ENCODE data around the gene TSHZ2. TPM values are rescaled to one million over a fixed set of nuclear protein-coding genes. Genes with fewer than 3 reads are reported as not detected.

TSHZ2 gene
- total and polyA plus RNA-seq, 2 experiments from 2014 or later, result 1.1 to 5.2 TPM

DNA sequence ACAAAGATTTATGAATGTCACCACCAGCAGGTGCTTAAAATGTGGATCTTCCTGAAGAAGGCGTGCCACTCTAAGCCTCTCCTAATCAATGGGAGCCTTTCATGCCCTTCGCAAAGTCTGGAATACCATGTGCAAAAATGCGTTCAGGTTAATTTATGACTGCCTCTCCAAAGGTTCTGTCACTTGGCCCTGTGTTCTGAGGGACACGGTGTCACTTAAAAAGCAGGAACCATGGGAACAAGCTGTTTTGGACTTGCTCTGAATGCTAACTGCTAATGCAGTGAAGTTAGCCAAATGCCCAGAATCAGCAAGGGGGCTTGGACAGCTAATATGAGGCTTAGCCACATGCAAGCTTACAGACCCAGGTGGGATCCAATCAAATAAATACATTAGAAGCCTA is 250.3 kb downstream of the TSHZ2 start:
- no peak overlapping the region for H3K4me3 ChIP-seq
- H3K4me2 ChIP-seq, result no peak overlapping the region
- 77% methylated on average over 4 of the region's 4 CpGs for WGBS (ENCODE audit: low lambda C conversion rate, missing lambda C conversion rate)
- H3K9me2 ChIP-seq (replicated peaks; ENCODE audit: insufficient read depth), result no peaks in the 10 kb centered on the region
- no peaks in the 10 kb centered on the region for H3K79me2 ChIP-seq
- H4K20me1 ChIP-seq (ENCODE audit: insufficient read depth, poor library complexity, severe bottlenecking), result no peaks in the 10 kb centered on the region
- H3K9me3 ChIP-seq (ENCODE audit: low read depth), result no peaks in the 10 kb centered on the region
- DNase-seq (ENCODE audit: low spot score), result no peak
- TF ChIP-seq EZH2 (IDR thresholded peaks at IDR 0.05; ENCODE audit: borderline replicate concordance) (no peak), EZH2phosphoT487 (IDR thresholded peaks at IDR 0.05; ENCODE audit: low read depth, severe bottlenecking, unreplicated experiment) (no peak)
- TF ChIP-seq, protein P1, sequence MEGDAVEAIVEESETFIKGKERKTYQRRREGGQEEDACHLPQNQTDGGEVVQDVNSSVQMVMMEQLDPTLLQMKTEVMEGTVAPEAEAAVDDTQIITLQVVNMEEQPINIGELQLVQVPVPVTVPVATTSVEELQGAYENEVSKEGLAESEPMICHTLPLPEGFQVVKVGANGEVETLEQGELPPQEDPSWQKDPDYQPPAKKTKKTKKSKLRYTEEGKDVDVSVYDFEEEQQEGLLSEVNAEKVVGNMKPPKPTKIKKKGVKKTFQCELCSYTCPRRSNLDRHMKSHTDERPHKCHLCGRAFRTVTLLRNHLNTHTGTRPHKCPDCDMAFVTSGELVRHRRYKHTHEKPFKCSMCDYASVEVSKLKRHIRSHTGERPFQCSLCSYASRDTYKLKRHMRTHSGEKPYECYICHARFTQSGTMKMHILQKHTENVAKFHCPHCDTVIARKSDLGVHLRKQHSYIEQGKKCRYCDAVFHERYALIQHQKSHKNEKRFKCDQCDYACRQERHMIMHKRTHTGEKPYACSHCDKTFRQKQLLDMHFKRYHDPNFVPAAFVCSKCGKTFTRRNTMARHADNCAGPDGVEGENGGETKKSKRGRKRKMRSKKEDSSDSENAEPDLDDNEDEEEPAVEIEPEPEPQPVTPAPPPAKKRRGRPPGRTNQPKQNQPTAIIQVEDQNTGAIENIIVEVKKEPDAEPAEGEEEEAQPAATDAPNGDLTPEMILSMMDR (IDR thresholded peaks at IDR 0.05; ENCODE audit: poor library complexity), result no peak
- H3K4me1 ChIP-seq (ENCODE audit: insufficient read depth), result peaks cover 6% of the 10 kb centered on the region
- H3K36me3 ChIP-seq (replicated peaks; ENCODE audit: insufficient read depth, low read depth), result no peaks in the 10 kb centered on the region
- H3K27ac ChIP-seq, result no peak overlapping the region
- H2AFZ ChIP-seq, result no peak overlapping the region
- no peaks in the 10 kb centered on the region for H3K27me3 ChIP-seq

DNA sequence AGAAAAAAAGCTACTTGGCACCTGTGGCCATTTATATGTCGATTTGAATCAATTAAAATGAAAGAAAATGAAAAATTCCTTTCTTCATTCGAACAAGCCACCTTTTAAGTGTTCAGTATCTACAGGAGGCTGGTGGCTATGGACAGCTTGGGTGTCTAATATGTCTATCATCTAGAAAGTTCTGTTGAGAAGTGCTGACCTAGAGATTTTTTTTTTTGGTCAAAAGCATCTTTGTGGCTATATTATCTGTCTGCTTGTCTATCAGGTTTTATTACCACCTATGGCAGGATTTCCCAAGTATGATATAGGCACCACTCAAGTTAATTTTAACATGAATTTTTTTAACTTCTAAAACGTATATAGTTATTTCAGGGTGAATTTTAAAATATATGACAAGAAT is 250.8 kb downstream of the TSHZ2 start:
- H3K27ac ChIP-seq, result no peak overlapping the region
- H3K36me3 ChIP-seq (replicated peaks; ENCODE audit: insufficient read depth, low read depth), result no peaks in the 10 kb centered on the region
- H3K9me3 ChIP-seq (ENCODE audit: low read depth), result no peaks in the 10 kb centered on the region
- 84% methylated on average over 3 of the region's 3 CpGs for WGBS (ENCODE audit: low lambda C conversion rate, missing lambda C conversion rate)
- no peaks in the 10 kb centered on the region for H4K20me1 ChIP-seq (ENCODE audit: insufficient read depth, poor library complexity, severe bottlenecking)
- peaks cover 7% of the 10 kb centered on the region for H3K4me1 ChIP-seq (ENCODE audit: insufficient read depth)
- no peaks in the 10 kb centered on the region for H3K27me3 ChIP-seq
- no peaks in the 10 kb centered on the region for H3K79me2 ChIP-seq
- no peak overlapping the region for H3K4me3 ChIP-seq
- no peak for DNase-seq (ENCODE audit: low spot score)
- no peak for TF ChIP-seq EZH2phosphoT487 (IDR thresholded peaks at IDR 0.05; ENCODE audit: low read depth, severe bottlenecking, unreplicated experiment)
- TF ChIP-seq EZH2 (IDR thresholded peaks at IDR 0.05; ENCODE audit: borderline replicate concordance), result no peak
- TF ChIP-seq, protein P1 (IDR thresholded peaks at IDR 0.05; ENCODE audit: poor library complexity), result no peak
- no peak overlapping the region for H2AFZ ChIP-seq
- H3K4me2 ChIP-seq, result no peak overlapping the region
- H3K9me2 ChIP-seq (replicated peaks; ENCODE audit: insufficient read depth), result no peaks in the 10 kb centered on the region

DNA sequence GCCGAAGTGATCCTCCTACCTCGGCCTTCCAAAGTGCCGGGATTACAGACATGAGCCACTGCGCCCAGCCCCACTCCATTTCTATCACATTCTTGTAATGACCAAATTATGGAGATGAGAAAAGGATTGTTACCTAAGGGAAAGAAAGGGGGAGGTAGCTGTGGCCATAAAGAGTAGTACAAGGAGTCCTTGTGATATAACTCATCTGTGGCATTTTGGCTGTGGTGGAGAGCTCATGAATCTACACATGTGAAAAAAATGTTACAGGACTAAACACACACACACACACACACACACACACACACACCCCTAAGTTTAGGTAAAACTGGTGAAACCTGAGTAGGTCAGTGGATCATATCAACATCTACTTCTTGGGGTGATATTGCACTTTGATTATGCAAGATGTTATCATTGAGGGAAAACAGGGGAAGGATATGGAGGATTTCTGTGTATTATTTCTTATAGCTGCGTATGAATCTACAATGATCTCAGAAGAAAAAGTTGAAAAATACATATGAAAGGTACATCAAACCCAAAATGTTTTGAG is 251.5 kb downstream of the TSHZ2 start:
- no peaks in the 10 kb centered on the region for H3K36me3 ChIP-seq (replicated peaks; ENCODE audit: insufficient read depth, low read depth)
- no peaks in the 10 kb centered on the region for H3K79me2 ChIP-seq
- H3K4me3 ChIP-seq, result no peak overlapping the region
- TF ChIP-seq, protein P1 (IDR thresholded peaks at IDR 0.05; ENCODE audit: poor library complexity), result no peak
- TF ChIP-seq EZH2phosphoT487 (IDR thresholded peaks at IDR 0.05; ENCODE audit: low read depth, severe bottlenecking, unreplicated experiment), result no peak
- no peak for TF ChIP-seq EZH2 (IDR thresholded peaks at IDR 0.05; ENCODE audit: borderline replicate concordance)
- WGBS (ENCODE audit: low lambda C conversion rate, missing lambda C conversion rate), result 88% methylated on average over 5 of the region's 5 CpGs
- no peak for DNase-seq (ENCODE audit: low spot score)
- no peaks in the 10 kb centered on the region for H4K20me1 ChIP-seq (ENCODE audit: insufficient read depth, poor library complexity, severe bottlenecking)
- H3K9me3 ChIP-seq (ENCODE audit: low read depth), result no peaks in the 10 kb centered on the region
- no peak overlapping the region for H2AFZ ChIP-seq
- H3K4me2 ChIP-seq, result no peak overlapping the region
- no peak overlapping the region for H3K27ac ChIP-seq
- H3K9me2 ChIP-seq (replicated peaks; ENCODE audit: insufficient read depth), result no peaks in the 10 kb centered on the region
- peaks cover 7% of the 10 kb centered on the region for H3K4me1 ChIP-seq (ENCODE audit: insufficient read depth)
- no peaks in the 10 kb centered on the region for H3K27me3 ChIP-seq
